HG03558 (cell line): ENCODE measurements around the gene USP19.
A peak's percentile ranks its signal among the peaks of the same experiment; 100 is the strongest.

Experiments used
- ATAC-seq: cut with Tn5 transposase; IDR thresholded peaks from one replicate; pipeline ENCODE4 v1.9.1; 2021; ENCODE audit warnings: moderate number of reproducible peaks; ENCODE audit not compliant: unreplicated experiment; ENCODE audit errors: extremely low read depth

Gene USP19, protein sequence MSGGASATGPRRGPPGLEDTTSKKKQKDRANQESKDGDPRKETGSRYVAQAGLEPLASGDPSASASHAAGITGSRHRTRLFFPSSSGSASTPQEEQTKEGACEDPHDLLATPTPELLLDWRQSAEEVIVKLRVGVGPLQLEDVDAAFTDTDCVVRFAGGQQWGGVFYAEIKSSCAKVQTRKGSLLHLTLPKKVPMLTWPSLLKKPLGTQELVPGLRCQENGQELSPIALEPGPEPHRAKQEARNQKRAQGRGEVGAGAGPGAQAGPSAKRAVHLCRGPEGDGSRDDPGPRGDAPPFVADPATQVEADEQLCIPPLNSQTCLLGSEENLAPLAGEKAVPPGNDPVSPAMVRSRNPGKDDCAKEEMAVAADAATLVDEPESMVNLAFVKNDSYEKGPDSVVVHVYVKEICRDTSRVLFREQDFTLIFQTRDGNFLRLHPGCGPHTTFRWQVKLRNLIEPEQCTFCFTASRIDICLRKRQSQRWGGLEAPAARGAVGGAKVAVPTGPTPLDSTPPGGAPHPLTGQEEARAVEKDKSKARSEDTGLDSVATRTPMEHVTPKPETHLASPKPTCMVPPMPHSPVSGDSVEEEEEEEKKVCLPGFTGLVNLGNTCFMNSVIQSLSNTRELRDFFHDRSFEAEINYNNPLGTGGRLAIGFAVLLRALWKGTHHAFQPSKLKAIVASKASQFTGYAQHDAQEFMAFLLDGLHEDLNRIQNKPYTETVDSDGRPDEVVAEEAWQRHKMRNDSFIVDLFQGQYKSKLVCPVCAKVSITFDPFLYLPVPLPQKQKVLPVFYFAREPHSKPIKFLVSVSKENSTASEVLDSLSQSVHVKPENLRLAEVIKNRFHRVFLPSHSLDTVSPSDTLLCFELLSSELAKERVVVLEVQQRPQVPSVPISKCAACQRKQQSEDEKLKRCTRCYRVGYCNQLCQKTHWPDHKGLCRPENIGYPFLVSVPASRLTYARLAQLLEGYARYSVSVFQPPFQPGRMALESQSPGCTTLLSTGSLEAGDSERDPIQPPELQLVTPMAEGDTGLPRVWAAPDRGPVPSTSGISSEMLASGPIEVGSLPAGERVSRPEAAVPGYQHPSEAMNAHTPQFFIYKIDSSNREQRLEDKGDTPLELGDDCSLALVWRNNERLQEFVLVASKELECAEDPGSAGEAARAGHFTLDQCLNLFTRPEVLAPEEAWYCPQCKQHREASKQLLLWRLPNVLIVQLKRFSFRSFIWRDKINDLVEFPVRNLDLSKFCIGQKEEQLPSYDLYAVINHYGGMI (N-terminal part only)

DNA sequence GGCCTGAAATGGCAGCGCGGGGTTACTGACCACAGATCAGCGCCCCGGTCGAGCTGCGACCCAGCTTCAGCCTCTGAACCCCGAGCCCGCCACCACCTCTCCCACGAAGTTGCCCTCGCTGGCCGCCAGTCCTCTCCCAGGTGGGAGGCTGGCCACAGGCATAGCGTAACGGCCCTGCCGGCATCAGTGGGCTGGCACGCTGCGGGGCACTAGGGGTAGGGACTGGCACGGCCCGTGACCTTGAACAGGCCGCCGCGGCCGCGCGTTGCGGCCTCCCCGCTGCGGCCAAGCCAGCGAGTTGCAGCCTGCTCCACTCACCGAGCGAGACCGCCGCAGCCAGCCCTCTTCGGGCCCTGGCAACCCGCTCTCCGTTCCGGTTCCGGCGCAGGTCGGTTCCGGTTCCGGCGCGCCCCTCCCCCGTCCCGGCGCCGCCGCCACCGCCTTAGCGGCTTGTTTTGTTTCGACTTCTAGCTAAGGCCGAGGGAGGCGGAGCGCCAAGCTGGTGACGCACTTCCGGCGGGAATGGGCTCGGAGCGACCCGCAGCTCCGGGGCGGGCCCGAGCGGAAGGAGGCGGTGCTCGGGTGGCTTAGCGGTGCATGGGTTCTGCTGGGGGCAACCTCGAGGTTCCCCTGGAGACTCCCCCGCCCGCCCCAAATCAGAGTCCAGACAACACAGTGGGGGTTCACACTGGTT, at the start of gene USP19:
USP19 (minus strand) TSS at position 386 of the 694 bp plus-strand sequence. CDS start 1,678 bp downstream, outside the sequence.
- ATAC-seq: peak; percentile 85

DNA sequence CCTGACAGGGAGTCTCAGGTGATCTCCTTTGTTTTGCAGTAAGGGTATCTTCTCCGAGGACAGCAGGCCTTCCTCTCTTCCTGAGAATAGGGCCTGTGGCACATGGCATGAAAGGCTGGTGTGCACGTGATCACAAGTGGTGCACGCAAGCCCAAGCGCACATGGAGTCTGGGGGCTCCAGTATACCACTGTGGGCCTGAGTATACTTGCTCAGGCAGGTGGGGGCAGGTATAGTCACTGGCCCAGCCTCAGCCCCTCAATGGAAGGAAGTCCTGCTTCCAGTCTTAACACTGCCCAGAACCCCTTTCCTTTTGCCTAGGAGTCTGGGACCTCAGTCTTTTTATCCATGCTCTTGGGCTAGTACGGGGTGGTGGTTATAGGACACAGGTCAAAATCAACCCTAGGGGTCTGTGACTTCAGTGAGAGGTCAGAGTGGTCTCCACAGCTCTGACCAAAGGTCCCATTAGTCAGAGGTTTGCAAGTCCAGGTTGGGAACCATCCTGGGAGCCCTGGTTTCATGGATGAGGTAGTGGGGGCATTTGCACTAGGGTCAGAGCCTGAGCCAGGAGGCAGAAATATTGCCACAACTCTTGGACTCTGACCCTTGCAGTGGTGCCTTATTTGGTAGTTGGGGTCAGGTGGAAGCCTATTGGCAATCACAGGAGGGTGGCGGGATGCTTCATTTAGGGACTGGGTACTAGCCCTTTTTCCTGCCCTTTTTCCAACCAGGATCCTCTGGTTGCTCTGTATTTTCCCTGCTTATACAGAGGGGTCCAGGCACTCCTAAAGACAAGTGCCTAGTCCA, 46.3 kb upstream of the USP19 start:
- ATAC-seq: no peak

DNA sequence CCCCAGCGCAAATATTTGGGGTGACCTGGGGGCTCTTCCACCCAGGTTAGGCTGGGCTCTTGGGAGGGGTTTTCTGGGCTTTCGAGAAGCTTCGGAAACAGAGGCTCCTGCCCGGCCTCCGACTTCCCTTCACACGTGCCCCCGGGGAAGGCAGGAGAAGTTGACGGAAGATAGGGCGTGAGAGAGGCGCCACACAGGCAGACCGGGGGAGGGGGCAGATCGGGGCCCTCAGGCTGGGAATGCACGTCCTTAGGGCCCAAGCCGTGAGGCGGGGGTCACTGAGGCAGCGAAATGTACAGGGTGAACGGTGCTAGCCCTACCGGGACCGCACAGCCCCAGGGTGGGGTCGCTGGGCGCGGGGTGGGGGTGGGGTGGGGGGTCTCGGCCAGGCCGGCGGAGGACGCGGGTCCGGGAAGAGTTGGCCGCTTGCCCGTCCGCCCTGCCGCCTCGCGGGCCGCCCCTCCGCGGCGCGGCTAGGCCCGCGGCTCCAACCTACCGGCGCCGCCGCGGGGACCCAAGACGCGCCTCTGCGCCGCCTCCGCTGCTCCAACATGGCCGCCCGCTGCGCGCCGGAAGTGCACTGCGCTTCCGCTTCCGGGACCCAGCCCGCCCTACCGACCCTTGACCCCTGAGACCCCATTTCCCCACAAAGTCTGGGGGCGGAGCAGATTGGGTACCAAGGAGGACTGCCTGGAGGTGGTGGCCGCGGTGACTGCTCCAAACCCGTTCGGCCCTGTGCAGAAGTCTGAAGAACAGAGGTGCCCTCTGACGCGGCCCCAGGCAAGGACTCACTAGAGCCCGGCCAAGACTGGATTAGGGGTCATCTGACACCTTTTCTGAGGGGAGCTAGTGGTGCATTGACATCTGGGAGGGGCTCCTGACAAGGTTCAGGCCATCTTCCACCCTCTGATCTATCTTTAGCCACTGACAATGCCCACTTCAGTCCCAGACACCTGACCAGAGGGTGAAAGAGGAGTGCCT, 45.4 kb upstream of the USP19 start, which contains the start of gene CCDC71:
CCDC71 (minus strand) TSS at position 561 of the 981 bp plus-strand sequence. CDS start 2,123 bp downstream, outside the sequence.
- ATAC-seq: no peak

DNA sequence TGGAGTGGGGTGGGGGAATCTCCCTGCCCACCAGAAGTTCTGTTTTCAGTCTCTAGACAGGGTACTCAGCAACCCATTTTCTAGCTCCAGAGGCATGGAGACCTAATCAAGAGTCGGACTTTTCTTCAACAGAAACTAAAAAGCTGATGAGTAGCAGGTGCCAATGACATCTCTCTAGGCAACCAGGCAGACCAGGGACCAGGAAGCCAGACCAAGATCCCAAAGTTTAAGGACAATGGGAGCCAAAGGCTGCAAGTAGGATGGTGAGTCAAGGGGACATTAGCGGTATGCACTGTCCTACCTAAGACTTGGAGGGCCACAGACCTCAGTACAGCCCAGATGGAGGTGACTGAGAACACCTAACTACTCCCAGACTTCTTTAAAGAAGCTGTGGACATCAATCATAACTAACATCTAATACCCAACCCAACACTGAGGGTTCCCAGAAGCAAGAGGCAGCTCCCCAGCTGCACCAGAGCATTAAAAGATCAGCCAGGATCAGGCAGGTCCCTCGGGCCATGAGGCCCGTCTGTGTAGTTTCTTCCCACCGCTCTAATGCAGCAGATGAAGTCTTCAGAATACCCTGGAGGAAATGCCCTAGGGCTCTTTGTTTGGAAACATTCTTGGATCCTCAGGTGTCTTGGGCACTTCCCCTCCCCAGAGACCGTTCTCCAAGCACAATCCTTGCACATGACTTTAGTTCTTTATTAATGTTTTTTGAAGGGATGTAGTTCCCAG, 44.5 kb upstream of the USP19 start:
- ATAC-seq: no peak

DNA sequence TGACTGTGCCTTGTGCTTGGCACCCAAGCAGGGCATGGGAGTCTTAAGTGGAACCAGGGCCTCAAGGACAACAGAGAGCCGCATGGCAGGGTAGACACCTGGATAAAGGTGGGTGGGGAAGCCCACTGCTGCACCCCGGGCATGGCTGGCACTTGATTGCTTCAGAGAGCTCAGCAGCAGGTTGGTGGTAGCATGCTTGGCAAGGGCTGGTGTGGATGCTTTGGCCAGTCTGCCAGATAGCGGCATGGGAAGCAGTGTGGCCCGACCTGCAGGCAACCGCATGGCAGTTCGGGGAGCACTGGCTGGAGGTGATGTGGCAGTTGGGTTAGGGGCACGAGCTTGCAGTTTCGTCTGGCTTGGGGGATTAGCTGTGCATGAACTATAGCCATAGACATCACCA, 43.0 kb upstream of the USP19 start:
- ATAC-seq: no peak

DNA sequence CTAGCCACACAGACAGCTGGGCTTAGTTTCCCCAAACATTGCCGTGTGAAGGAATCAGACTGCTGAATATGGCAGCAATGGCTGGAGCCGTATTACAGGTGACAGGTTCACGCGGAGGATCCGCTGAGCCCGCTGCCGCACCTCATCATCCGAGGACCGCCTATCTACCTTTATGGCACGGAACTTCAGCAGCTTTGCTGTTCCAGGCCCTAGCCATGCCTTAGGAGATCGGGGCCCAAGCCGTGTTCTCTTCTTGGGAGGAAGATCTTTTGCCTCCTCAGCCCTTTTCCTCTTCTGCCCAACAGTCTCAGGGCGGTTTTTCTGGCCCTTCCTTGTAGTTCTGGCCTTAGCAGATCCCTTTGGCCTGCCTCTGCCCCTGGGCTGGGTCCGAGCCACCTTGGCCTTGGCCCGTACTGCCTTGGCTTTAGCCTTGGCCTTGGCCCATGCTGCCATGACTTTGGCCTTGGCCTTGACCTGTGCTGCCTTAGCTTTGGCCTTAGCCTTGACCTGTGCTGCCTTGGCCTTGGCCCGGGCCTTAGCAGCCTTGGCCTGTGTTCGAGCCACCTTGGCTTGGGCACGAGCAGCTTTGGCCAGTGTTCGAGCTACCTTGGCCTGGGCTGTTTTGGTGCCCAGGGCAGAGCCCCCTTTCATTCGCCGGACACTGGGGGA, 42.3 kb upstream of the USP19 start:
- ATAC-seq: no peak

DNA sequence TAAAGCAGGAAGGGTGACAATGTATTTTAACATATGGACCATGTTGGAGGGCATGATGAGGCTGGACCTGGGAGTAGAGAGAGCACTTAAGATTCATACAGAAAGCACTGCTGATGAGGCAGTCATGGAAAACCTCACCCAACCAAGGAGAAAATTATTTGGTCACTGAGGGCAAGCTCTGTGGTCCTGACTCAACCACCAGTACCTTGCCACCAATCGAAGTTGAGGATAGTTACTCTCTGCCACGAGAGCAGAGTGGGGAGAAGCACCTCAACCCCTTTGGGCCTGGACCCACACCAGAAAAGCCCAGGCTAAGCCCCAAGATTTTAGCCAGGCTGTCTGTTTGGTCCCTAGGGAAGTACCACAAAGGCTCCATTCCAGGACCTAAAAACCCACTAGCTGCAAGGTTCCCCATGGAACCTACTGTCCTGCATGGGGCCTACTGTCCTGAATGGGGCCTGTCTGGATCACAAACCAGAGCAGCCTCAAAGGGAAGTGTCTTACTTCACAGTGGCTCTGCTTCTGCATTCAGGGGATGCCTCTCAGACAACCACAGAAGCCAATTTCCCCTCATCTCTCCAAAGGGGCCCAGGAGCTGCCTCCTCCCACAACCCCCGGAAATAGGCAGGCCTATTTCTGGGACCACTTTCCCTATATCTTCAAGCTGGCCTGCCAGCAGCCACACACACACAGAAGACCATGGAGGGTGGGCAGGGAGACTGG, 41.3 kb upstream of the USP19 start:
- ATAC-seq: no peak

DNA sequence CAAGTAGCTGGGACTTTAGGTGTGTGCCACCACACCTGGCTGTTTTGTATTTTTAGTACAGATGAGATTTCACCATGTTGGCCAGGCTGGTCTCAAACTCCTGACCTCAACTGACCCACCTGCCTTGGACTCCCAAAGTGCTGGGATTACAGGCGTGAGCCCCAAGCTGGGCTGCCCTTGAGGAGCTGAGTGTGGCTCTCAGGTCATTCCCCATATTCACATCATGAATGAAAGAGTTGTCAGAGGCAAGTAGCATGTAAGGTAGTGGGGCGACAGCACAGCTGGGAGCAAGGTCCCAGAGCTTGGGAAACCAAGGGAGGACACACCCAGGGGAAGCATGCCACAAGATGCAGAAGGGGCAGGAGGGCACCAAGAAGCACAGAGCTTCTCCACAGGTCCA, 40.6 kb upstream of the USP19 start:
- ATAC-seq: no peak

DNA sequence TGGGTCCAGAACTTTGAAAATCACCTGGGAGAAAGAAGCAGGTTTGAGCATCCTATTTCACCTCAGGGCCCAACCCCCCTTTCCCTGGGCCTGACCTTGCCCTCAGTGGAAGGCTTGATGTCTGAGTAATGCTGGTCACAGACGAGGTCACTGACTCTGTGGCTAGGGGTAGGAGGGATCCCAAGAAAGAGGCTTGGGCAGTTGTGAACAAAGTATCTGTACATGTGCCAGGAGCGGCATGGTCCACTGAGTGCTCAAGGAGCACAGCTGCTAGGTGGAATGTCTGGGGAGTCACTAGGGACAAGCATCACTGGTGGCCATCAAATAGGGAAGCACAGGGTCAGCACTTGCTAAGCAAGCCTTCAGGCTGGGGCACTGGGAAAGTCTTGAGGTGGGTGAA, 38.2 kb upstream of the USP19 start:
- no peak for ATAC-seq

DNA sequence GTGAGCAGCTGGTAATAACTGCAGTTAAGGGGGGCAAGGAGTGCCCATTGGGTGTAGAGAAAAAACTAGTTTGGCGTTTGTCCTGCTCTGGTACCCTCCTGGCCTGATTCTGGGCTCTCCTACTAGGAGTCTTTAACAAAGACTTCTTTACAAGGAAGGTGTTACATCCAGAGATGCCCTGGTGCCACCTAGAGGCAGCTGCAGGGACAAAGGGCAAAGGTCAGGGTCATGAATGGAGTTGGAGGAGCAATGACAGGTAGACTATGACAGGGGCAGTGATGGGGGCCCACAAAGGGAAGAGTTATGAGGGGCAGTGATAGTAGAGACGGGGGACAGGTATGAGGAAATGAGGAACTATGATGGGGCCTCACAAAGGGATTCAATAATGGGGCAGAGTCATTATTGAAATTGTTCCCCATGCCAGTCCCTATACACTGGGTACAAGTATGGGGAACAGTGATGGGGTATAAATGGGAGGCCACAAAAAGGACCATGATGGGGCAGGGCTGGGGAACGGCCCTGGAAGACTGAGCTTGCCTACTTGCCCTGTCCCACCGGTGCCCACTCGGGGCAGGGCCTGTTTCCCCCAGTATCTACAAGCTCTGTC, 37.6 kb upstream of the USP19 start:
- ATAC-seq: no peak

DNA sequence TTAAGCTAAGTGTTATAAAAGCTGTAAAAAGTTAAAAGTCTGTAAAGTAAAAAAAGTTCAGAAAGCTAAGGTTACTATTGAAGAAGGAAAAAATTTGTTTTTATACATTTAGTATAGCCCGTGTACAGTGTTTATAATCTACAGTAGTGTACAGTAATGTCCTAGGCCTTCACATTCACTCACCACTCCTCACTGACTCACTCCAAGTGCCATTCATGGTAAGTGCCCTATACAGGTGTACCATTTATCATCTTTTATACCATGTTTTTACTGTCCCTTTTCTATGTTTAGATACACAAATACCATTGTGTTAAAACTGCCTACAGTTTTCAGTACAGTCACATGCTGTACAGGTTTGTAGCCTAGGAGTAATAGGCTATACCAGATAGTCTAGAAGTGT, 36.7 kb upstream of the USP19 start:
- no peak for ATAC-seq

DNA sequence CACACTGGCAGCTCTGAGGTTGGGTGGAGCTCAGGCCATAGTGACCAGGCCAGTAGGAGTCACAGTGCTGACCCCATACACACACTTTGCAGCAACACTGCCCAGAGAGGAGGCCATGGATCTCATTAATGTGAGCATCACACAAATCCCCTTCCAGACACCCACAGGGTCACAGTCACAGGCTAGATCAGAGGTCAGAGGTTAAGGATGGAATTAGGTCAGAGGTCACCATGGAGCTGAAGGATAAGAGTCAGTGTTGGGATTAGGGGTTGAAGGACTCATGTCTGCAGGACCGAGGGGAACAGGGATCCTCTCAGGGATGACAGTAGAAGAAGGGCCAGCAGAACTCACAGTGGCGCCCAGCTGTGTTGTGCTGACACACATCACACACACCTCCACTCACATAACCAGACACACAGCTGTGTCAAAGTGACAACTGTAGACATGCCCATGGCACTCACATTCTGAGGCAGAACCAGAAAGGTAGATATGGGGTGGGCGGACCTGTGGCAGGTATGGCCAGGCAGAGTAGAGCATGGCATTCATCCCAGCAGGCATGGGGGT, 32.8 kb upstream of the USP19 start:
- ATAC-seq: no peak

DNA sequence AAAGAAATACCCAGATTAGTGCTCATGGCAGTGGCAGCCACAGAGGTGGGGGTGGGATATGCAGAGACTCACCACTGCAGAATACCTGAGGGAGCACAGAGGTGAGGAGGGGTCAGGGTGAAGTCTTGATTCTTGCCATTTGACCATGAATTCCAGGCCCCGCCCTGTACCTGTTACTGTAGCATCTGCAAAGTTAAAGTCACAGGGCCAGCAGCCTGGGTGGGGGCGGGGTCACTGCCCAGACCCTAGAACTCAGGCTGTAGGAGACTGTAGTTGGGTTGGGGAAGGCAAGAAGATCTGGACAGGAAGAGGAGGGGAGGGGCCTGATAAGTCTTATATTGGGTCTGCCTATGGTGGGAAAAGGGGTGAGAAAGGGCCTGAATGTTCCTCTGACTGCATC, 31.0 kb upstream of the USP19 start:
- no peak for ATAC-seq

DNA sequence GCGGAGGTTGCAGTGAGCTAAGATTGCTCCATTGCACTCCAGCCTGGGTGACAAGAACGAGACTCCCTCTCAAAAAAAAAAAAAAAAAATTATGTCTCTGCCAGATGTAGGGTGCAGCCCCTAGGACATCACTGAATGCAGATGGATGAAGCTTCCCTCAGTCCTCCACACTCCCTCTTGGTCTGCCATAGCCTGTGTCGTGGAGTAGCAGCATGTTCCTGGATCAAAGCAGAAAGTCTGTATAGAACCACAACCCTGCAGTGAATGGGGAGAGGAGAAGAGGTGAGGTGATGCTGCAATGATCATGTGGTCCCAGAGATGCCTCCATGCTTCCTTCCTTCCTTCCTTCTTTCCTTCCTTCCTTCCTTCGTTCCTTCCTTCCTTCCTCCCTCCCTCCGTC, 27.5 kb upstream of the USP19 start:
- ATAC-seq: no peak

DNA sequence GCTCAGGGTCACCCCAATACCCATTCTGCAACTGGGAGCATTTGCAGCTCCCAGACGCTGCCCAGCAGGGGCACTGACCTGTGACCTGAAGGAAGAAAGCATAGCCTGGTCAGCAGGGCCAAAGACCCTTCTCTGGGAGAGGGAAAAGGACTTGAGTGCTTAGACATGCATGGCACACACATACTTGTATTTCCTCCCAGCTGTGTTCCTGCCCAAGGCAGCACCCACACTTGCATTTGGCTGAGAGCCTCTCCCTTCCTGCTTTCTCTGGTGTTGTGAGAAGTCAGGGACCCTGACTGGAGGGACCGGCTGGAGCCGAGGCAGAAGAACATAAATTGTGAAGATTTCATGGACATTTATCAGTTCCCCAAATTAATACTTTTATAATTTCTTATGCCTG, 19.5 kb upstream of the USP19 start:
- no peak for ATAC-seq
